CD4-positive, alpha-beta T cell treated with Interleukin-15 for 1 hour (primary cell): ENCODE measurements around the gene STAM2.
"Not testable (repeated sequence)": the region's sequence is repeated elsewhere in the genome, so short reads cannot be mapped to it uniquely, and the experiment has no call there.

Experiments used
- DNase-seq: peaks from one replicate; pipeline ENCODE4 v3.0.0-alpha.2; 2020

STAM2 gene

DNA sequence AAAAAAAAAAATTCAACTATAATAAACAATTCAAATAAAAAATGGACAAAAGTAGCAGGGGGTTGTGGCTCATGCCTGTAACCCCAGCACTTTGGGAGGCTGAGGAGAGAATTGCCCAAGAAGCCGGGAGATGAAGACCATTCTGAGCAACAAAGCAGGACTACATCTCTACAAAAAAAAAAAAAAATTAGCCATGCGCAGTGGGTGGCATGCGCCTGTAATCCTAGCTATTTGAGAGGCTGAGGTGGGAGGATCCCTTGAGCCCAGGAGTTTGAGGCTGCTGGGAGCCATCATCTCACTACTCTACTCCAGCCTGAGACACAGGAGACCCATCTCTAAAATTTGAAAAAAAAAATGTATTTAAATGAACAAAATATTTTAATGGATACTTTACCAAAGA lies 72.3 kb downstream of the STAM2 start:
- DNase-seq: no peak

DNA sequence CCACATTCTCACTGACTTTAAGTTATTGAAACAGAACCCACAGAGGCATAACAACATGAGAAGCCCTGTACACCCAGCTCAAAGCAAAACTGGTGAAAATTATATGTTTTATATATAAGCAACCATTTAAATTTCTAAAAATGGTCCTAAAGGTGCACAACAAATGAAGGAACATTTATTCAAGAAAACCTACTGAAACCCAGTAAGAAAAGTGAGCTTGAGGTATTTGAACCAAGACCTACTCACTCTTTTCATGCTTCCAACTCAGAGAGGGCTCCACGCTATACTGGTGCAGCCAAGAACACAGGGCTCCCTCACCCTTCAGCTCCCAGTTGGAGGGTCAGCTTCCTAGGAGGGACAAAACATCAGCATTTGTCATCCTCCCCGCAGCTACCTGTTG lies 74.6 kb downstream of the STAM2 start:
- no peak for DNase-seq

DNA sequence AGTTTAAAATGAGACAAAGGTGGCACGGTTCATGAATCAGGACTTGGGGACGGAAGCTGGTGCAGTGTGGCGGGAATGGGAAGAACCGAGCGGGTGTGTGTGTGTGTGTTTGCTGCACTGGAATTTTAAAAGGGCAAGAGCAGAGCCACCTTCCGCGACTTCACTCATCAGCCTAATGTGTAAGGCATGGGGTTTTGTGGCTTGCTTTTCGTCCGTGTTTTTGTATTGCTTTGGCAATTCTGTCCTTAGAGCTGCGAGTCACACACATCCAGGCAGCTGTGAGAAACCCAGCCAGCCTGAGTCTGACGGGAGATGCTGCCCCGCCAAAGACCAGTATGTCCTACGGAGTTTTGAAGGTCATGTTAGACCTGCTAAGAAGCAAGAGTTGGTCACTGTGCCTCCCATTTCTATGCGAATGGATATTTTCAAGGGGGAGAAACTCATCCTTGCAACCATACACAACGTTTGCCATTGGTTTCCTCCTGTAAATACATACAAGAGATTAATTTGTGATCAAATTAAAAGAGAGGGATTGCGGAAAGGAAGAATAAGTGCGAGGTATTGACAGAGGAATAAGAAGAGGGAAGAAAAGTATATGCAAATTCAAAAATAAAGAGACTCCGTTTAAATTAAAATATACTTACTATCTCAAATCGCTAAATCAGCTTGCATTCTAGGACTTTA lies 76.1 kb downstream of the STAM2 start:
- no peak for DNase-seq

DNA sequence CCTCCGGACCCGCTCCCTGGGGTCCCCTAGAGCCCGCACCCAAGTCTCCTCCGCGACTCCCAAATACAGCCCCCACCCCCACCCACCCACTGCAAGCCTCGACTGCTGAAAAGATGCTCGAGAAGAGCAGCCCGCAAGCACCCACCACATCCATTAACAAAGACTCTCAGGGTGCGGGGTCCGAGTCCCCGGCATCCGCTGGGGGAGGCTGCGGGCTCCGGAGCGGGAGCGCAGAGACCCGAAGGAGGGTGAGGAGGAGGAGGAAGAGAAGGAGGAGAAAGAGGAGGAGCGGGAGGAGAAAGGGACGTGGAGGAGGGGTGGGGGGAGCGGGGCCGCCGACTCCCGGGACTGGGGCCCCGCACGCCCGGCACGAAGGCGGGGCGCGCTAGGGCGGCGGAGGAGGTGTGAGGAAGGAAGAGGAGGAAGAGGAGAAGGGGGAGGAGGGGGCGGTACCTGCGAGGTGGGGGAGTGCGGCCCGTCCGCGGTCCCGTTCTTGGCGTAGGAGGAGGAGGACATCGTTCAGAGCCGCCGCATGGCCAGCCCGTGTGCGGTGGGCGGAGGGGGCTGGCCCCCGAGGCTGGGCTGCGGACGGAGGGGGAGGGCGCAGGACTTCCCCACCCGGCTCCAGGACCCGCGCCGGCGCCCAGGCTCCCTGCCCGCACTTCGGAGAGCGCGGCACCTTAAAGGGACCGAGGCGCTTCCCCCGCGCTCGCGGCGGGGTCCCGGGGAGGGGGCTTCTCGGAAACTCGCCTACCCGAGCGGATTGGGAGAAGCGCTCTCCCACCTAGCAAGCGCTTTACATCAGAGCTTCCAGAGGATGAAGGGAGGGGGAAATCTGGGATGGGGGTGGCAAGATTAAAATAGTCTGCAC lies 76.8 kb downstream of the STAM2 start, which contains the start of gene CACNB4:
CACNB4 (minus strand) TSS at position 549 of the 871 bp plus-strand sequence.
- DNase-seq: no peak

DNA sequence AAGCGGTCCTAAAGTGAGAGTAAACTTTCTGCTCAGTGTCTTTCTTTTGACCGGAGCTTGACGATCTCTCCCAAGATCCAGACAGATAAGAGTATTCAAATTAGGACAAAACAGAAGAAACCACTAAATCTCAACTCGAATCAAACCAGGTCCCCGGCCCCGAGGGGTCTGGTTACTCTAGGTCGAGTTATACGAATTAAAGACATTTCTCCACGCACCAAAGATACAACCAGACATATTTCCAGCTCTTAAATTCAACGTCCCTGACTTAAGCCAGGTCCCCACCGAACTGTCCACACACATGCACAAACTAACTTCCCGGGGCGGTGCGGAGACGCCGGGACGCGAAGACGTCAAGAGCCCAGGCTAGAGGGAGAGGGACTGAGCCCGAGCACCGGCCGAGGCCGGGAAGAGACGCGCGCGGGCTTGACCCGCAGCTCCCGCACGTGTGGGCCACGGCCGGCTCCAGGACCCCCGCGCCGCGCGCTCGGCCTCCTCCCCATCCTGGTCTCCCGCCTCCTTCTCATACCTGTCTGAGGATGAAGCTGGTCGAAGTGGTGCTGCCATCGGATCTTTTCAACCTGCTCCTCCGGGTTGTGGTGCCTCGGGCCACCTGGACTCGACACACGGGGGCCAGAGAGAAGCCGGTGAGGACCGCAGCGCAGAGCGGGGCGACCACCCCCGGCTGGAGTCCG lies 77.6 kb downstream of the STAM2 start:
- no peak for DNase-seq

DNA sequence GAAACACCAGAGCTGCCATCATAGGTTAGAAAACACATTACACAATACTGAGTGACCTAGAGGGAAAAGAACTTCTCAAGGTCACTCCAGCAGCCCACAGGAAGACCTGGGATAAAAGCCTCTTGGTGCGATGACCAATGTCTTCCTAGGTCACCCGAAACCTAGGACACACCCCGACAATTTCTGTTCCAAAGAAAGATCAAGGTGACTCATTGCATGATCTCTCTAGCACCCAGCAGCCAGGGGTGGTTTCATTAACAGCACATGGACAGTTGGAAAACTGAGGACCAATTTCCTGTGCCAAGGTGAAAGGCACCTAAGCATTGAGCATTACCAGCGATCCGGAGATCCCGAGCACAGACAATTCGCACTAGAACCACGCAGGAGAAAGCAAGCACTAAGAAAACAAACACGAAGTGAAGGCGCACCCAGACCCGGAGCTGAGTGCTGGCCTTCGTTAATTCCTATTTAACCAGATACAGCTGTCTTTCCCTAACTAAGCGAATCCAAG lies 78.2 kb downstream of the STAM2 start:
- DNase-seq: no peak

DNA sequence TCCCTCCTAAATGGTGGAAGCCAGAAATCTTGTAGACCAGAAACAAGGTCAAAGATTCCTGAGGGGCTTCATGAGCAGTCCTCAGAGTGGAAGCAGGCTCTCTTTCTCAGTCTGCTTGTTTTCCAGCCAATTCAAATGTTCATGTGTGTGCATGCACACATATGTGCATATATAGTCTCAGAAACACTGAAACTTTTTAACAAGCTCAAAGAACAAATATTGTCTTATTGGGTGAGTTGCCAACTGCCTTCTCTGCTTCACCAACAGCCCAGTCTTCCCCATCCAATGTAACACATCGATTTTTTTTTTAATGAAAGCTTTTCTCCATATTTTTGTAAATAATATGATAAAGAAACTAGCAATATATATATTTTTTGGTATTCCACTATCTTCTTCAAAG lies 80.4 kb downstream of the STAM2 start:
- no peak for DNase-seq

DNA sequence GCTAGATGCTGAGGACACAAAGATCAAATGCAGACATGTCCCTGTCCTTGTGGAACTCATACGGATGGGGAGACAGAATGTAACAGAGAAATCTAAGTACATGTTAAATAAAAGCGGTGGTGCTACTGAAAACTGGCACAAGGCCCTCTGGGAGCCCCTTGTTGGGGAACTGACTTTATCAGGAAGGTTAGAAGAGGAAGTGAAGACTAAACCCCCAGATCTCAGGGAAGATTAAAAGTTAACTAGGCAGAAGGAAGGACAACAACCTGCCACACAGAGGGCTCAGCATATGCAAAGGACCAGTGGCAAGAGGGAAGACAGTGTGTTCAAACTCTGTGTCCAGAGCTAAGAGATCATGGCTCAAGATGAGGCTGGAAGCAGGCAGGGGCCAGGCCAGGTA lies 81.5 kb downstream of the STAM2 start:
- no peak for DNase-seq

DNA sequence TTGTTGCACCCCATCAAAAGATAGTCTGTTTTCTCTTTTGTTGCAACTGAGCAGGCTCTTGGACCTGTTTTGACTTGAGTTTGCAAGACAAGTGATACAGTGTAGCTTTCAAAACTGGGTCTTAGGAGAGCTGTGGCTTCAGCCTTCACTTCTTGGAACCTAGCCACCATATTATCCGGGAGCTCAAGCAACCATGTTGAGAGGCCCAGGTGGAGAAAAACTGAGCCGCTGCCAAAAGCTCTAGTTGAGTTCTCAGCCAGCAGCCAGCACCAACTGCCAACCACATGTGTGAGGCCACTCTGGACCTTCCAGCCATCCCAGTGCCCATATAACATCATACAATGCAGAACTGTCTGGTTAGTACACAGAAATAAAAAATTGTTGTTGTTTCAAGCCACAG lies 82.1 kb downstream of the STAM2 start:
- no peak for DNase-seq

DNA sequence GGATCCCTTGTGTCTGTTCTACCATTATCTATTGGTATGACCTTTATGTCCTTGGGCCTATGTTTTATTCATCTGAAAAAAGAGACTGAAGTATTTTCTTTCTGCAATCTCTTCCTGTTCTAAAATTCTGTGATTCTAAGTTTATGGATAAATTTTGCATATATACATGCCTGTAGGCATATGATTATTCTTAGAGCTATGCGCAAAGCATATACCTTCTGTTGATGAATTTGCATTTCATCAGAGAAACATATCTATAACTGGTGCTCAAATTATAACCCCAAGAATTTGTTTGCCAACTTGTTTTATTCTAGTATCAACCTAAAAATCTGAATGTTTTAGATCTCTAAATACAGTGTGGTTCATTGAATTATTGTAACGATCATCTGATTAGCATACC lies 83.5 kb downstream of the STAM2 start:
- no peak for DNase-seq

DNA sequence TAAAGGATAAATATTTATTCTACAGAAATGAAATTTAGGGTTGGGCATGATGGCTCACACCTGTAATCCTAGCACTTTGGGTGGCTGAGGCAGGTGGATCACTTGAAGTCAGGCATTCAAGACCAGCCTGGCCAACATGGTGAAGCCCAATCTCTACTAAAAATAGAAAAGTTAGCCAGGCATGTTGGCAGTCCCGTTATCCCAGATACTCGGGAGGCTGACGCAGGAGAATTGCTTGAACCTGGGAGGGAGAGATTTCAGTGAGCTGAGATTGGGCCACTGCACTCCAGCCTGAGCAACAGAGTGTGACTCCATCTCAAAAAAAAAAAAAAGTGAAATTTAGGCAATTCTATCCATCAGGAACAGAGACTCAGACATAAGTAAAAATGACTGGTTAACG lies 84.8 kb downstream of the STAM2 start:
- not testable (repeated sequence) for DNase-seq

DNA sequence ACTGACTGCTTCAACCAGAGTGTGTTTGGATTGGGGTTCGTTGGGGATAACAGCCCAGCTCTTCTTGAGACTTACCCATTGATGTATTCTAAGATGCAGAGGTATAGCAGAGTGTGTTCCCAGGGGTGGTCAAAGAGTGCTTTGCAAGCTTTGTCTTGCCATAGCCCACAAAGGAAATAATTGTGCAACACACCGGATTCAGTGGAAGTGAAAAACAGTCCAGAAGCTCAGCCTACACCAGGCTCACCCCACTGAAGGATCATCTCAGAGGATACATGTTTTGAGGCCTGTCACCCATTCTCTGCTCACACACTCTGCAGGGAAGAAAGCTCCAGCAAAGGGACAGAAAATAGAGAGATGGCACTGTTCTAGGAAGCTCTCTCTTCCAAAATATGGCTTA lies 86.3 kb downstream of the STAM2 start:
- DNase-seq: no peak

DNA sequence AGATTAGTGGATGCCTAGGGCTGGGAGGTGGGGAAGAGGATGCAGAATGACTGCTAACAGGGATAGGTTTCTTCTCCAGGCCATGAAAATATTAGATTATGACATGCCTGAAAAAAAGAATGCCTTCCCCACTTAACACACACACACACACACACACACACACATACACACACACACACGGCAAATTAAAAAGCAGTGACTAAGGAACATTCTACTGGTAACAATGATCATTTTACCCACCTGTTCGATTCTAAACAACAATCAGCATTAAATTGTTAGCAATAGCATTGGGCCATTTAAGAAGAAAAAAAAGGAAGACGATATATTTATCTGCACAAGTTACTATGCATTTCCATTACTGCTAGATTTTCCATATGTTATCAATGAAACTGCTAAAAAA lies 87.6 kb downstream of the STAM2 start:
- DNase-seq: no peak

DNA sequence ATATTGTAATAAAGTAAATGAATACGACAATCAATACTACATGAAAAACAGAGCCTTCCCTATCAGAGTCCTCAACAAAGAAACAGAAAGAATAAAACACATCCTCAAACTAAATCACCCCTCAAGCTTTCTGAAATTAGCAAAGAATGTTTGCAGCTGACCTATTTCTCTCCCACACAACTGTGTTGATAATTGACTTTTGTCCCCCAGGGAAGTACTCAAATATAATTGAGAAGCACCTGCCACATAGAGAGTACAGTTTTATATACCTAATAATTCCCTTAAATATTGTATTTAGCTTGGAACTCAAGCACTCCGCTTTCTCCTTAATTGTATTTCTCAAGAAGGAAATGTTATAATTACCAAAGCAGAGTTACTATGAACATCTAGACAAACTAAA lies 89.3 kb downstream of the STAM2 start:
- no peak for DNase-seq

DNA sequence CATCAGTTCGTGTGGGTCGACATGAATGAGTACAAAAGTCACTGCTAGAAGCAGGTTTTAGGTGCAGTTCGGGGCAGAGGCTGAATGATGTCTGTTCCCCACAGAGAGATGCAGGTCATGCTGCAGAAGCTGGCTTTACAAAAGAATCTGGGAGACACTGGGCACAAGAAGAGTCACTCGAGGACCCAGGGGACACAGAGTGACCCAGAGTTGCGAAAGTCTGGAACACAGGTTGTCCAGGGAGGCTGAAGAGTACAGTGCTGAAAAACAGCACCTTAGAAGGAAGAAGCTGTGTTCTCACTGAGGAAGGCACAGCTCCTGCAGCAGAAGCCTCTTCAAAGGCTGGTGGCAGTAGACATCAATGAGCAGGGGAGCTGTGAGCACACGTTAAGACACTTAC lies 91.5 kb downstream of the STAM2 start:
- no peak for DNase-seq

DNA sequence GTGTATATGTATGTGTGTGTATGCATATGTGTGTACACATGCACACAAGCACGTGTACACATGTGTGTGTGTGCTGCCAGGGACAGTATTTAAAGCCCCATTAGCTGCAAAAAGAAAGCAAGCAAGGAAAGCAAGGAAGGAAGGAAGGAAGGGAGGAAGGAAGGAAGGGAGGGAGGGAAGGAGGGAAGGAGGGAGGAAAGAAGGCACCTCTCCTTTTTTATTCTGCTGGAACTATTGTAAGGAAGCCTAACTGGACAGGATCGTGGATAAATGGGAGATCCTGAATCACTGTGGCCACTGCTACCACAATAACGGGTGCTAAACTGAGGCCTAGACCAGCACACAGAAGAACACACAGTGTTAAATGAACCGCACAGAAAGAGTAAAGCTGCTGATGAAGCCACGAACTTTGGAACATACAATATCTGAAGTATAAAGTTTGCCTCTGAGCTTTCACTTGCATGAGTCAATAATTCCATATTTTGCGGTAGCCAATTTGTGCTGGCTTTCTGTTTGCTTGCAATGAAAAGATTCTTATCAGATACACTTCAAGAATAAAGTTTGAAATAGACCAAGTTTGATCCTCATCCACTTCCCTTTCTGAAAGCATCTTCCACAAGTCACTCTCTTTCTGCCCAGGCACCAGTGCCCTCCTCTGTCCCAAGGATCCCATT lies 92.2 kb downstream of the STAM2 start:
- no peak for DNase-seq

DNA sequence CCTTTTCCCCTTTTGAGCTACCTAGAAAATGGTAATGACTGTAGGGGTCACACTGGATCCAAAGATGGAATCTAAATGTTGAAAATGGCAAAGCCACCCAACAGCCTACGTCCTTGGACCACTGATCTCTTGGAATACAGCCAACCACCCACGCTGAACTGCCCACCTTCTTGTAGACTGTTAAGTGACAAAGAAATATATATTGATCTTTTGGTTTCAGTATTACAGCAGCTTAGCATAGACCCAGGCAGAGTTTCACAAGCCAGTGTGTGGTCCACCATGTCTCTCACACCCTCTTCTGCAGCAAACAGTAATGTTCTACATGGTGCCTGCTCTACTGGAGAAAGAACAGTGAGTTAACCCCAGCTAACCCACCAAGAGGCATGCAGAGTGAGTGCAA lies 96.9 kb downstream of the STAM2 start:
- DNase-seq: no peak

DNA sequence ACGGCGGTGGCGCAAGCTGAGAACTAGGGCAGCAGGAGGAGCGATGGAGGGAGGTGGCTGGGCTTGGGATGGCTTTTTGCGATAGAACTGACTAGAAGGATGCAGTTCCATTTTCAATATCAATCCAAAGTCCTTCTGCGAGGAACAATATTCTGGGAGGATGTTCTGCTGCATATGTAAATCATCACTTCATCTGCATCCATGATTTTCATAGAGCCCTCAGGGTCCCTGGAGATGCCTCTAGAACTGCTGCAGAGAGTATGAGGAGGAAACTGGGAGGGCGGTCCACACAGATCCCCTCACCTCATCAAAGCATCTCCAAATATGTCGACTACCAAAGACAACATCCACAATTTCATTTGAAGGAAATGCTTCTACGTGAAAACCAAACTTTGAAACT lies 97.5 kb downstream of the STAM2 start:
- DNase-seq: no peak

DNA sequence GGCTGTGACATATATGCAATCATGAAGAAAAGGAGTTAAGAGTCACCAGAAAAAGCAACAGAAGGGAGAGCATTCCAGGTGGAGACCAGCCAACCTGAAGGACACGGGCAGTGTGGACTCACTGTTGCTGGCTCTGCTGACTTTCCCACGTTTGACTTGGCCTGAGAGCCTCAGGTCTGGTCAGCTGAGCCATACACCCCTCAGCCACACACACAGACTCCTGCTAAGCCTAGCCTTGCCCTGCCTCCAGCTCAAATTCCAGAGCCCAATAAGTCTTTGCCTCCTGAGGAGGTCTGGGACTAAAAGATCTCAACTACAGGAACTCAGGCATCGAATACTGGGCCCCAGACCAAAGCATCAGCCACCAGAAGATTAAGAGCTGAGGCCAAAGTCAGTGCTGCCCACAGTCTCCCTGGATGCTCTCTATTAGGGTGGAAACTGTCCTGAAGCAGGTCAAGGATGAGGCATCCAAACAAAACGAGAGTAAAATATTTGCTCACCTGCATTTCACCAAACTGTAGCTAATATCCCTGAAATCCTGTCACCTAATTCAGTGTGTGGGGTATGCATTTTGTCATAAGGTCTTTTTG lies 100.0 kb downstream of the STAM2 start:
- DNase-seq: no peak

DNA sequence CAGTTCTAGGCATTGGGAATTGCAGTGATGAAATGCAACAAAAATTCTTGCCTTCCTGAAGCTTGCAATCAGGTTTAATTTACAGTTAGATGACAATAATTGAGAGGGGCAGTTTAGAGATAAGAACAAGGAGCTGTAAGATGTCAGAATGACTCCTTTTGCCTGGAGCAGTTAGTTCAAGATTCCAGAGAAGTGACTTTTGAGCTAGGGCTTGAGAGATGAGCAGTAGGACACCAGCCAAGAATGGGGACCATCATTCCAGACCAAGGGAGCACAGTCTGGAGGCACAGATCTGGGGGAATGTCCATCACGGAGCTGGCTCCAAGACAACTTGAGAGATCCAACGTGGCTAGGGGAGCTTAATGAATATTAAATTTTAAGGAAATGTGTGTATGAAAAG lies 103.6 kb downstream of the STAM2 start:
- no peak for DNase-seq

DNA sequence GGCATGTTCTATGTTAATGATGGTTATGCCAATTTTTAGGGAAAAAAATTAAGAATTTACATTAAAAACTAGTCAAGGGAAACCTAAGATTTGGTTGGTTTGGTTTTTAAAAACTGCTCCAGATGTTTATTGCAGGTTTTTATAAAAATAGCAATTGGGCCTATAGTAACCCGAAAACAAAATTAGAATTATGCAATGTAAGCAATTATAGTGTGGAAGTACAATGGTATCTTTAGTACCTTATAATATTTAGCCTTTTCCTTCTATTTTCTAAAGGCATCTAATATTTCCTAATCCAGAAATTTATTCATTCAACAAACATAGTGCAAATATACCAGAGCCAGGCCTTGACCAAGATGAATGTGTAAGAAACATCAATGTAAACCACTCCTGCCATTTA lies 104.0 kb downstream of the STAM2 start:
- DNase-seq: no peak

DNA sequence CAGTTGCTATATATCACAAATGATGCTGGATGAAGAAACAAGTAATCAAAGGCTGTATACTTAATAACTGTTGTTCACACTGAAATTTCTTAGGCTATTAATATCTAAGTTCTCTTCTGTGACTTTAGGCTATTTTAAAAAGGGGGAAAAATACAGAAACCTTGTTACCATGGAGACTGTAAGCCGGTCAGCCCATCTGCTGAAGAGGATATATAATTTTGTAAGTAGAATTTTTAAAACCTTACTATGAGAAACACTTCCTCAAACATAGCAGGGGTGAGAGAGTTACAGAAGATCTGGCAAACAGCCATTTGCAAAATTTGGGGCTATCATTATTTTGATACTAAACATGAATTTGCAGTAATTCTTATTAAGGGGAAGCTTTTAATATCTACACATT lies 104.5 kb downstream of the STAM2 start:
- no peak for DNase-seq

DNA sequence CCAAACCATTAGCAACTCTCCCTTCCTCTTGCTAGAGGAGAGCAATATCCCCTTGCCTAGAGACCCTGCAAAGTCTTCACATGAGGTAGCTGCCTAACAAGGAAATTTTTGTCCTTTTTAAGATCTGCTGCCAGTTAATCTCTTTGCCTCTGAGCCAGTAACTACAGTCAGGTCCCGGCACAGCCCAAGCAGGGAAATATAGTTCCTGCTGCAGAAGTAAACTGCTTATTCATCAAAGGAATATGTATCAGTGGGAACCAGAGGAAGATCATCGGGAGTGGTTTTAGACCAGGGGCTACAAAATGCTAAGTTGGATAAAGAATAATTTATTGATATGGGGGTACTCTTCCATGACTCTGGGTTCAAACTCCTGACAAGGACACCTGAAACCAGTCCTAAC lies 107.3 kb downstream of the STAM2 start:
- no peak for DNase-seq
